ENCODE data around the gene ROPN1L. TPM values are rescaled to one million over a fixed set of nuclear protein-coding genes. Genes with fewer than 3 reads are reported as not detected.

Gene ROPN1L
- total RNA-seq, 1 donor from 2014 or later: not detected

GRCh38 chr5:10477943-10478342, 36.3 kb downstream of the ROPN1L start:
- peaks cover 37% of the 10 kb centered on the region for H3K4me1 Mint-ChIP-seq (ENCODE audit: low read depth, unreplicated experiment)
- peaks cover 5% of the 10 kb centered on the region for H3K9me3 Mint-ChIP-seq (ENCODE audit: unreplicated experiment)
- TF ChIP-seq CTCF (IDR thresholded peaks at IDR 0.05; ENCODE audit: partially characterized antibody, unreplicated experiment): no peak

GRCh38 chr5:10478436-10478835, 36.8 kb downstream of the ROPN1L start:
- no peak overlapping the region for H3K27ac Mint-ChIP-seq (ENCODE audit: unreplicated experiment)
- peaks cover 42% of the 10 kb centered on the region for H3K4me1 Mint-ChIP-seq (ENCODE audit: low read depth, unreplicated experiment)
- H3K4me3 Mint-ChIP-seq (ENCODE audit: unreplicated experiment): no peak overlapping the region
- H3K36me3 Mint-ChIP-seq (ENCODE audit: unreplicated experiment): peaks cover 8% of the 10 kb centered on the region
- H3K27me3 Mint-ChIP-seq (ENCODE audit: unreplicated experiment): peaks cover 1% of the 10 kb centered on the region
- peaks cover 5% of the 10 kb centered on the region for H3K9me3 Mint-ChIP-seq (ENCODE audit: unreplicated experiment)
- no peak for TF ChIP-seq CTCF (IDR thresholded peaks at IDR 0.05; ENCODE audit: partially characterized antibody, unreplicated experiment)
- no peak for DNase-seq

More at GRCh38 chr5:10477943-10478342, 36.3 kb downstream of the ROPN1L start:
- Mint-ChIP-seq H3K27me3 (ENCODE audit: unreplicated experiment) (no peaks in the 10 kb centered on the region), H3K27ac (ENCODE audit: unreplicated experiment) (no peak overlapping the region), H3K36me3 (ENCODE audit: unreplicated experiment) (peaks cover 13% of the 10 kb centered on the region), H3K4me3 (ENCODE audit: unreplicated experiment) (no peak overlapping the region)
- DNase-seq: no peak

- Mint-ChIP-seq H3K27ac (ENCODE audit: unreplicated experiment) (peak overlapping the region; percentile 12), H3K9me3 (ENCODE audit: unreplicated experiment) (peaks cover 8% of the 10 kb centered on the region), H3K4me1 (ENCODE audit: low read depth, unreplicated experiment) (peaks cover 45% of the 10 kb centered on the region), H3K27me3 (ENCODE audit: unreplicated experiment) (peaks cover 5% of the 10 kb centered on the region), H3K4me3 (ENCODE audit: unreplicated experiment) (no peak overlapping the region), H3K36me3 (ENCODE audit: unreplicated experiment) (peaks cover 8% of the 10 kb centered on the region)
- no peak for TF ChIP-seq CTCF (IDR thresholded peaks at IDR 0.05; ENCODE audit: partially characterized antibody, unreplicated experiment)
- DNase-seq: no peak
These were observed 37.6 kb downstream of the ROPN1L start for GRCh38 chr5:10479154-10479721.

GRCh38 chr5:10480237-10480985, 38.7 kb downstream of the ROPN1L start:
- peaks cover 8% of the 10 kb centered on the region for H3K36me3 Mint-ChIP-seq (ENCODE audit: unreplicated experiment)
- peaks cover 8% of the 10 kb centered on the region for H3K9me3 Mint-ChIP-seq (ENCODE audit: unreplicated experiment)
- H3K27me3 Mint-ChIP-seq (ENCODE audit: unreplicated experiment): peaks cover 9% of the 10 kb centered on the region
- peak overlapping the region; percentile 59 for H3K27ac Mint-ChIP-seq (ENCODE audit: unreplicated experiment)
- peak overlapping the region; percentile 62 for H3K4me3 Mint-ChIP-seq (ENCODE audit: unreplicated experiment)
- TF ChIP-seq CTCF (IDR thresholded peaks at IDR 0.05; ENCODE audit: partially characterized antibody, unreplicated experiment): no peak
- H3K4me1 Mint-ChIP-seq (ENCODE audit: low read depth, unreplicated experiment): peaks cover 48% of the 10 kb centered on the region
- DNase-seq: no peak

All from glutamatergic neuron (in vitro differentiated cells).